Muscle of back (tissue), 11 donors: ENCODE results near the gene TANGO2. TPM values are rescaled to one million over a fixed set of nuclear protein-coding genes. Genes with fewer than 3 reads are reported as not detected.
A peak's percentile ranks its signal among the peaks of the same experiment; 100 is the strongest.

ENCODE experiments used
- DNase-seq, 3 donors: peaks; one replicate each; pipeline versions ENCODE4 v3.0.0 to v3.0.0-alpha.2; 2013
- polyA plus RNA-seq, 10 donors: library from polyadenylated mRNA; unstranded; fragments of 120-200 nt; gene quantifications; one replicate each; pipeline ENCODE4 v1.2.1, GENCODE V29; 2013; ENCODE audit not compliant: insufficient read length in 10 of 10

The TANGO2 gene
- polyA plus RNA-seq, 10 donors = 7.5 to 11.8 (median 9.6) TPM

GRCh38 chr22:20043057-20043996, 22.4 kb downstream of the TANGO2 start:
- DNase-seq = no peak

GRCh38 chr22:20043997-20044342, 23.1 kb downstream of the TANGO2 start:
- no peak for DNase-seq

GRCh38 chr22:20044495-20045151, 23.7 kb downstream of the TANGO2 start:
- no peak for DNase-seq

GRCh38 chr22:20046730-20047129, 25.8 kb downstream of the TANGO2 start:
- no peak for DNase-seq

- no peak for DNase-seq
Observed at GRCh38 chr22:20051927-20052308, 31.0 kb downstream of the TANGO2 start.

GRCh38 chr22:20052309-20053259, 31.7 kb downstream of the TANGO2 start:
- no peak for DNase-seq

- no peak for DNase-seq
Observed at GRCh38 chr22:20053407-20054033, 32.6 kb downstream of the TANGO2 start.

- no peak for DNase-seq
Observed at GRCh38 chr22:20054034-20054427, 33.1 kb downstream of the TANGO2 start.

- no peak for DNase-seq
Observed at GRCh38 chr22:20054485-20054884, 33.6 kb downstream of the TANGO2 start.

GRCh38 chr22:20055144-20055543, 34.2 kb downstream of the TANGO2 start:
- no peak for DNase-seq

- DNase-seq = no peak
Observed at GRCh38 chr22:20055654-20056053, 34.7 kb downstream of the TANGO2 start.

- no peak for DNase-seq
Observed at GRCh38 chr22:20056161-20056560, 35.3 kb downstream of the TANGO2 start.

GRCh38 chr22:20056696-20057386, 35.9 kb downstream of the TANGO2 start:
- no peak for DNase-seq

GRCh38 chr22:20057596-20058268, 36.8 kb downstream of the TANGO2 start:
- DNase-seq = no peak

GRCh38 chr22:20058989-20059770, 38.3 kb downstream of the TANGO2 start:
- no peak for DNase-seq

- DNase-seq = no peak
Observed at GRCh38 chr22:20060700-20061480, 40.0 kb downstream of the TANGO2 start.

- peak in 1 of 3 donors; percentile 11 for DNase-seq
Observed at GRCh38 chr22:20061481-20061861, 40.6 kb downstream of the TANGO2 start.

GRCh38 chr22:20062043-20062765, 41.3 kb downstream of the TANGO2 start:
- DNase-seq = no peak
